K562 (cell line): ENCODE results near the gene DNAJC9. TPM values are rescaled to one million over a fixed set of nuclear protein-coding genes. Genes with fewer than 3 reads are reported as not detected.

Source experiments
- ARID2 ChIP-seq: fragments of 450-650 bp; IDR thresholded peaks from 2 replicates; pipeline ENCODE4 v1.6.1; 2017; ENCODE audit warnings: antibody characterized with exemption, mild to moderate bottlenecking
- BRD9 ChIP-seq: fragments of 450-650 bp; IDR thresholded peaks from 2 replicates; pipeline ENCODE4 v1.6.1; 2018; ENCODE audit warnings: low read depth; ENCODE audit not compliant: partially characterized antibody
- CHD2 ChIP-seq: IDR thresholded peaks from 2 replicates; pipeline ENCODE4 v1.6.1; 2011; ENCODE audit warnings: low read depth, low read length
- CSDE1 ChIP-seq, 2 experiments: fragments of 450-650 bp; IDR thresholded peaks; 2 replicates each; pipeline ENCODE4 v1.6.1; 2016; ENCODE audit warnings: mild to moderate bottlenecking in 1 of 2
- CTBP1 ChIP-seq: fragments of 450-650 bp; IDR thresholded peaks from 2 replicates; pipeline ENCODE4 v1.6.1; 2016; ENCODE audit warnings: borderline replicate concordance
- FOXO4 ChIP-seq: fragments of 450-650 bp; formaldehyde crosslinking; IDR thresholded peaks from 2 replicates; pipeline ENCODE4 v1.4.0; 2020; ENCODE audit warnings: mild to moderate bottlenecking, moderate library complexity
- KAT8 ChIP-seq: fragments of 450-650 bp; IDR thresholded peaks from 2 replicates; pipeline ENCODE4 v1.6.1; 2016; ENCODE audit warnings: low read depth, mild to moderate bottlenecking
- NBN ChIP-seq: fragments of 450-650 bp; IDR thresholded peaks from 2 replicates; pipeline ENCODE4 v1.6.1; 2016; ENCODE audit warnings: low read depth, mild to moderate bottlenecking
- NCOA2 ChIP-seq, 2 experiments: fragments of 450-650 bp; IDR thresholded peaks; 2 replicates each; pipeline ENCODE4 v1.6.1; 2018; ENCODE audit warnings: mild to moderate bottlenecking in 2 of 2, moderate library complexity in 1 of 2; ENCODE audit not compliant: partially characterized antibody in 2 of 2
- RBM15 ChIP-seq: fragments of 200-400 bp; formaldehyde crosslinking; IDR thresholded peaks from 2 replicates; pipeline ENCODE4 v1.6.1; 2018; ENCODE audit warnings: mild to moderate bottlenecking, low read length, moderate library complexity; ENCODE audit not compliant: insufficient read depth
- SAFB ChIP-seq: fragments of 200-400 bp; formaldehyde crosslinking; IDR thresholded peaks from 2 replicates; pipeline ENCODE4 v1.6.1; 2017; ENCODE audit warnings: low read depth, low read length, borderline replicate concordance
- SMARCA4 ChIP-seq: fragments of 450-650 bp; IDR thresholded peaks from 2 replicates; pipeline ENCODE4 v1.6.1; 2016
- TARDBP ChIP-seq: fragments of 450-650 bp; IDR thresholded peaks from 2 replicates; pipeline ENCODE4 v1.6.1; 2016
- ZNF197 ChIP-seq: fragments of 200-800 bp; sonication (Bioruptor generic); IDR thresholded peaks from 2 replicates; pipeline ENCODE4 v1.6.1; 2016; ENCODE audit warnings: low read depth, missing genetic modification characterization, missing compliant biosample characterization
- ZNF644 ChIP-seq: fragments of 200-800 bp; sonication (Bioruptor generic); IDR thresholded peaks from 2 replicates; pipeline ENCODE4 v1.6.1; 2016; ENCODE audit warnings: low read depth, missing genetic modification characterization, missing compliant biosample characterization
- ZNF764 ChIP-seq: fragments of 250-450 bp; sonication (Bioruptor Pico); IDR thresholded peaks from 2 replicates; pipeline ENCODE4 v1.4.0; 2020; ENCODE audit warnings: low read depth, mild to moderate bottlenecking, moderate library complexity
- ZZZ3 ChIP-seq: fragments of 450-650 bp; IDR thresholded peaks from 2 replicates; pipeline ENCODE4 v1.6.1; 2016; ENCODE audit warnings: antibody characterized with exemption, mild to moderate bottlenecking, moderate library complexity
- polyA plus RNA-seq, 8 experiments: library from polyadenylated mRNA; depleted of rRNA in 4 of 8; stranded (reverse) in 5 of 8; unstranded in 3 of 8; fragments of >200 nt; fragmentation: Nextera tagmentation in 2 of 8; fragmentation: Illumina TruSeq in 1 of 8; extraction: Ambion mirVana in 2 of 8; extraction: Trizol in 1 of 8; gene quantifications; 2 replicates each; pipeline versions ENCODE4 v1.2.1 to v1.2.3, GENCODE V29; 2011 to 2014; ENCODE audit warnings: inconsistent platforms in 1 of 8, missing spikeins in 1 of 8
- total RNA-seq, 7 experiments: library from RNA; depleted of rRNA in 6 of 7; stranded (reverse); fragments of >200 nt in 6 of 7; fragmentation: Illumina TruSeq in 2 of 7; extraction: Trizol in 2 of 7; gene quantifications; 2 replicates each; pipeline versions ENCODE4 v1.2.1 to v1.2.3, GENCODE V29; 2011 to 2021; ENCODE audit warnings: low replicate concordance in 1 of 7
- TF ChIP-seq, protein P1 (sequence below): fragments of 250-450 bp; sonication (Bioruptor Pico); IDR thresholded peaks from 2 replicates; pipeline ENCODE4 v1.6.1; 2021; ENCODE audit warnings: mild to moderate bottlenecking
- TF ChIP-seq, protein P2 (sequence below): fragments of 450-650 bp; IDR thresholded peaks from 2 replicates; pipeline ENCODE4 v1.7.0; 2016; ENCODE audit warnings: borderline replicate concordance
- TF ChIP-seq, protein P3 (sequence below): fragments of 250-450 bp; sonication (Bioruptor Pico); IDR thresholded peaks from 2 replicates; pipeline ENCODE4 v1.8.0; 2021; ENCODE audit warnings: moderate library complexity, mild to moderate bottlenecking, inconsistent platforms

DNAJC9 gene
- total and polyA plus RNA-seq, 9 of the 15 experiments (the other 6 are each of a cell fraction or from before 2014, with no cell fraction given) = 66.7 to 133 (median 102) TPM

DNA sequence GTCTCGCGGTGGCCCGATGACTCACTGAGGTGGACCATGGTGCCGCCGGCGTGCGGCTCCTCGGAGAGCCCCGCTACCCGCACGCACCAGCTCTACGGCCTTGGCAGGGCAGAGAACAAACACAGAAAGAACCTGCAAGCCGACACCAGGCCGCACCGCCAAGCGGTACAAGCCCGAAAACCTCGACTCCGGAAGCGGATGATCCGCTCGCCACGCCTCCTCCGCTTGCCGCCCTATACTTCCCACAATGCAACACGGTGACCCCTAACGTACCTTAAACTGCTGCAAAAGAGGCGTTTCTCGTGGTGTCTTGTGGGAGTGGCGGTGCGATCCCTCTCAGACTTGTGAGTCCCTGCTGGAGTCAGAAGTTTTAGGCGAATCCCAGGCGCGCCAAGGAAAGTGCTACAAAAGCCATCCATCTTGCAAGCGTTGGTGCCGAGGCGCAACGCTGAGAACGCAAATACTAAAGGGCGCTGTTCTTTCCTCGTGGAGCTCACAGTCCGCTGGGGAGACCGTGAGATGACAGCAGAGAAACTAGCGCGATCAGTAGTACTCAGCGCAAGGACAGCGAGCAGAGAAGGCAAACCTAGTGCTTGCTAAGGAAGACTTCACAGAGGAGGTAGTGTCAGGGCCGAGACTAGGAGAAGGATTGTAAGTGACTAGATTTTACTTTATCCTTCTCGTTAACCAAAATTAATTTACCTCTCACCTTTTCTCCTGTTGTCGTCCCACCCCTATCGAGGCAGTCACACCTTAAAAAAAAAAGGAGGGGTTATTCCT is 5.6 kb upstream of the DNAJC9 start, which contains the start of gene MRPS16 (continued):
- TF ChIP-seq CTBP1 (peak; percentile 87), TARDBP (no peak; the same call in 1 of the 2 replicates), CSDE1 (IDR thresholded peaks at IDR 0.05) (no peak), SAFB (no peak), ARID2 (no peak), NCOA2 (IDR thresholded peaks at IDR 0.05; ENCODE audit: partially characterized antibody in 2 of 2) (no peak), BRD9 (no peak), ZNF197 (no peak), ZZZ3 (no peak; the same call in 1 of the 2 replicates), RBM15 (no peak), ZNF644 (tag) (no peak; the same call in 1 of the 2 replicates), SMARCA4 (peak; percentile 41; the same call in 1 of the 2 replicates), NBN (no peak), CHD2 (peak; percentile 77), ZNF764 (CRISPR knock-in tag) (no peak; the same call in 1 of the 2 replicates), FOXO4 (CRISPR knock-in tag) (0 out of 2 replicates have a peak, but pooled peaks have one; percentile 83), KAT8 (no peak)
- TF ChIP-seq, protein P1, sequence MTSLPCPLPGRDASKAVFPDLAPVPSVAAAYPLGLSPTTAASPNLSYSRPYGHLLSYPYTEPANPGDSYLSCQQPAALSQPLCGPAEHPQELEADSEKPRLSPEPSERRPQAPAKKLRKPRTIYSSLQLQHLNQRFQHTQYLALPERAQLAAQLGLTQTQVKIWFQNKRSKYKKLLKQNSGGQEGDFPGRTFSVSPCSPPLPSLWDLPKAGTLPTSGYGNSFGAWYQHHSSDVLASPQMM (CRISPR knock-in tag) = no peak
- TF ChIP-seq, protein P2, sequence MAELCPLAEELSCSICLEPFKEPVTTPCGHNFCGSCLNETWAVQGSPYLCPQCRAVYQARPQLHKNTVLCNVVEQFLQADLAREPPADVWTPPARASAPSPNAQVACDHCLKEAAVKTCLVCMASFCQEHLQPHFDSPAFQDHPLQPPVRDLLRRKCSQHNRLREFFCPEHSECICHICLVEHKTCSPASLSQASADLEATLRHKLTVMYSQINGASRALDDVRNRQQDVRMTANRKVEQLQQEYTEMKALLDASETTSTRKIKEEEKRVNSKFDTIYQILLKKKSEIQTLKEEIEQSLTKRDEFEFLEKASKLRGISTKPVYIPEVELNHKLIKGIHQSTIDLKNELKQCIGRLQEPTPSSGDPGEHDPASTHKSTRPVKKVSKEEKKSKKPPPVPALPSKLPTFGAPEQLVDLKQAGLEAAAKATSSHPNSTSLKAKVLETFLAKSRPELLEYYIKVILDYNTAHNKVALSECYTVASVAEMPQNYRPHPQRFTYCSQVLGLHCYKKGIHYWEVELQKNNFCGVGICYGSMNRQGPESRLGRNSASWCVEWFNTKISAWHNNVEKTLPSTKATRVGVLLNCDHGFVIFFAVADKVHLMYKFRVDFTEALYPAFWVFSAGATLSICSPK = 0 out of 2 replicates have a peak, but pooled peaks have one; percentile 60
- TF ChIP-seq, protein P3, sequence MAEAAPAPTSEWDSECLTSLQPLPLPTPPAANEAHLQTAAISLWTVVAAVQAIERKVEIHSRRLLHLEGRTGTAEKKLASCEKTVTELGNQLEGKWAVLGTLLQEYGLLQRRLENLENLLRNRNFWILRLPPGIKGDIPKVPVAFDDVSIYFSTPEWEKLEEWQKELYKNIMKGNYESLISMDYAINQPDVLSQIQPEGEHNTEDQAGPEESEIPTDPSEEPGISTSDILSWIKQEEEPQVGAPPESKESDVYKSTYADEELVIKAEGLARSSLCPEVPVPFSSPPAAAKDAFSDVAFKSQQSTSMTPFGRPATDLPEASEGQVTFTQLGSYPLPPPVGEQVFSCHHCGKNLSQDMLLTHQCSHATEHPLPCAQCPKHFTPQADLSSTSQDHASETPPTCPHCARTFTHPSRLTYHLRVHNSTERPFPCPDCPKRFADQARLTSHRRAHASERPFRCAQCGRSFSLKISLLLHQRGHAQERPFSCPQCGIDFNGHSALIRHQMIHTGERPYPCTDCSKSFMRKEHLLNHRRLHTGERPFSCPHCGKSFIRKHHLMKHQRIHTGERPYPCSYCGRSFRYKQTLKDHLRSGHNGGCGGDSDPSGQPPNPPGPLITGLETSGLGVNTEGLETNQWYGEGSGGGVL (CRISPR knock-in tag) = no peak
